SK-N-SH treated with all-trans-retinoic acid at 6 μM for 48 hours (cell line): ENCODE data around the gene CCND1.

Experiments
- ARNTL ChIP-seq: fragments of 450-650 bp; formaldehyde crosslinking; IDR thresholded peaks from 2 replicates; pipeline ENCODE4 v1.5.0; 2020; ENCODE audit warnings: low read depth, mild to moderate bottlenecking, moderate library complexity, borderline replicate concordance
- BACH2 ChIP-seq: fragments of 250-450 bp; sonication (Bioruptor Pico); IDR thresholded peaks from 2 replicates; pipeline ENCODE4 v1.9.0; 2021; ENCODE audit warnings: mild to moderate bottlenecking, borderline replicate concordance
- ISL1 ChIP-seq: fragments of 250-450 bp; sonication (Bioruptor Pico); IDR thresholded peaks from 2 replicates; pipeline ENCODE4 v2.1.2; 2022; ENCODE audit warnings: mild to moderate bottlenecking, moderate library complexity
- RARB ChIP-seq: fragments of 250-450 bp; sonication (Bioruptor Pico); IDR thresholded peaks from 2 replicates; pipeline ENCODE4 v1.8.0; 2021; ENCODE audit warnings: mild to moderate bottlenecking, moderate library complexity
- SNAI2 ChIP-seq: fragments of 250-450 bp; sonication (Bioruptor Pico); IDR thresholded peaks from 2 replicates; pipeline ENCODE4 v1.5.0; 2020; ENCODE audit warnings: mild to moderate bottlenecking, moderate library complexity
- TOX ChIP-seq: fragments of 250-450 bp; sonication (Bioruptor Pico); IDR thresholded peaks from 2 replicates; pipeline ENCODE4 v1.8.0; 2021; ENCODE audit warnings: mild to moderate bottlenecking, moderate library complexity, borderline replicate concordance
- ZFP30 ChIP-seq: fragments of 450-650 bp; formaldehyde crosslinking; IDR thresholded peaks from 2 replicates; pipeline ENCODE4 v1.5.0; 2022; ENCODE audit warnings: mild to moderate bottlenecking, moderate library complexity
- ZNF70 ChIP-seq: fragments of 450-650 bp; formaldehyde crosslinking; IDR thresholded peaks from 2 replicates; pipeline ENCODE4 v1.5.0; 2020; ENCODE audit warnings: mild to moderate bottlenecking, moderate library complexity
- TF ChIP-seq, protein P1 (sequence below): fragments of 250-450 bp; sonication (Bioruptor Pico); IDR thresholded peaks from 2 replicates; pipeline ENCODE4 v1.5.1; 2021; ENCODE audit warnings: mild to moderate bottlenecking, moderate library complexity
- TF ChIP-seq, protein P2 (sequence below): fragments of 250-450 bp; sonication (Bioruptor Pico); IDR thresholded peaks from 2 replicates; pipeline ENCODE4 v1.5.1; 2020; ENCODE audit warnings: low read depth, mild to moderate bottlenecking, moderate library complexity
- TF ChIP-seq, protein P3 (sequence below): fragments of 250-450 bp; sonication (Bioruptor Pico); IDR thresholded peaks from 2 replicates; pipeline ENCODE4 v1.8.0; 2020; ENCODE audit warnings: mild to moderate bottlenecking, moderate library complexity, borderline replicate concordance
- TF ChIP-seq, protein P4 (sequence below): fragments of 250-450 bp; sonication (Bioruptor Pico); IDR thresholded peaks from 2 replicates; pipeline ENCODE4 v1.5.0; 2020; ENCODE audit warnings: mild to moderate bottlenecking, moderate library complexity

DNA sequence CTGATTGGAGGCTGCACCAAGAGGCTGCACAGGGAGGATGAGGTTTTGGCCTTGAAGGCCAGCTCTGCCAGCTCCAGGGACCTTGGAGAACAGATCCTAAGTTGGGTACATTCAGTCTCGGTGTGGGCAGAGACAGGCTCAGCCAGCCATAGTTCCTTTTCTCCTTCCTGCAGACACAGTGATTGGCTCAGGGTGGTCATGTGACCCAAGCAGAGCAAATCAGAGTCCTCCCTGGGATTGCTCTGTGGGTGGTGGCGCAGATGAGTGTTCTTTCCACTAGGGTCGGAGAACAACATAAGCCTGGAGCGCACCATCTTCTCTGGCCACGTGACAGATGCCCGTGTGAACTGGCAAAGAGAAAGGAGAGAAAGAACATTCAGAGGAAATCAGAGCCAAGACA lies 47.1 kb upstream of the CCND1 start:
- TF ChIP-seq ISL1: no peak
- TF ChIP-seq, protein P1, sequence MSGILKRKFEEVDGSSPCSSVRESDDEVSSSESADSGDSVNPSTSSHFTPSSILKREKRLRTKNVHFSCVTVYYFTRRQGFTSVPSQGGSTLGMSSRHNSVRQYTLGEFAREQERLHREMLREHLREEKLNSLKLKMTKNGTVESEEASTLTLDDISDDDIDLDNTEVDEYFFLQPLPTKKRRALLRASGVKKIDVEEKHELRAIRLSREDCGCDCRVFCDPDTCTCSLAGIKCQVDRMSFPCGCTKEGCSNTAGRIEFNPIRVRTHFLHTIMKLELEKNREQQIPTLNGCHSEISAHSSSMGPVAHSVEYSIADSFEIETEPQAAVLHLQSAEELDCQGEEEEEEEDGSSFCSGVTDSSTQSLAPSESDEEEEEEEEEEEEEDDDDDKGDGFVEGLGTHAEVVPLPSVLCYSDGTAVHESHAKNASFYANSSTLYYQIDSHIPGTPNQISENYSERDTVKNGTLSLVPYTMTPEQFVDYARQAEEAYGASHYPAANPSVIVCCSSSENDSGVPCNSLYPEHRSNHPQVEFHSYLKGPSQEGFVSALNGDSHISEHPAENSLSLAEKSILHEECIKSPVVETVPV (CRISPR knock-in tag): no peak
- TF ChIP-seq, protein P2, sequence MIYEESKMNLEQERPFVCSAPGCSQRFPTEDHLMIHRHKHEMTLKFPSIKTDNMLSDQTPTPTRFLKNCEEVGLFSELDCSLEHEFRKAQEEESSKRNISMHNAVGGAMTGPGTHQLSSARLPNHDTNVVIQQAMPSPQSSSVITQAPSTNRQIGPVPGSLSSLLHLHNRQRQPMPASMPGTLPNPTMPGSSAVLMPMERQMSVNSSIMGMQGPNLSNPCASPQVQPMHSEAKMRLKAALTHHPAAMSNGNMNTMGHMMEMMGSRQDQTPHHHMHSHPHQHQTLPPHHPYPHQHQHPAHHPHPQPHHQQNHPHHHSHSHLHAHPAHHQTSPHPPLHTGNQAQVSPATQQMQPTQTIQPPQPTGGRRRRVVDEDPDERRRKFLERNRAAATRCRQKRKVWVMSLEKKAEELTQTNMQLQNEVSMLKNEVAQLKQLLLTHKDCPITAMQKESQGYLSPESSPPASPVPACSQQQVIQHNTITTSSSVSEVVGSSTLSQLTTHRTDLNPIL (CRISPR knock-in tag): no peak
- no peak for TF ChIP-seq ZFP30
- TF ChIP-seq TOX: no peak
- TF ChIP-seq, protein P3, sequence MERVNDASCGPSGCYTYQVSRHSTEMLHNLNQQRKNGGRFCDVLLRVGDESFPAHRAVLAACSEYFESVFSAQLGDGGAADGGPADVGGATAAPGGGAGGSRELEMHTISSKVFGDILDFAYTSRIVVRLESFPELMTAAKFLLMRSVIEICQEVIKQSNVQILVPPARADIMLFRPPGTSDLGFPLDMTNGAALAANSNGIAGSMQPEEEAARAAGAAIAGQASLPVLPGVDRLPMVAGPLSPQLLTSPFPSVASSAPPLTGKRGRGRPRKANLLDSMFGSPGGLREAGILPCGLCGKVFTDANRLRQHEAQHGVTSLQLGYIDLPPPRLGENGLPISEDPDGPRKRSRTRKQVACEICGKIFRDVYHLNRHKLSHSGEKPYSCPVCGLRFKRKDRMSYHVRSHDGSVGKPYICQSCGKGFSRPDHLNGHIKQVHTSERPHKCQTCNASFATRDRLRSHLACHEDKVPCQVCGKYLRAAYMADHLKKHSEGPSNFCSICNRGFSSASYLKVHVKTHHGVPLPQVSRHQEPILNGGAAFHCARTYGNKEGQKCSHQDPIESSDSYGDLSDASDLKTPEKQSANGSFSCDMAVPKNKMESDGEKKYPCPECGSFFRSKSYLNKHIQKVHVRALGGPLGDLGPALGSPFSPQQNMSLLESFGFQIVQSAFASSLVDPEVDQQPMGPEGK (CRISPR knock-in tag): no peak
- TF ChIP-seq SNAI2 (CRISPR knock-in tag): no peak
- TF ChIP-seq BACH2 (CRISPR knock-in tag): no peak
- TF ChIP-seq RARB (CRISPR knock-in tag): no peak
- no peak for TF ChIP-seq ARNTL (CRISPR knock-in tag)
- TF ChIP-seq ZNF70 (CRISPR knock-in tag): no peak
- TF ChIP-seq, protein P4, sequence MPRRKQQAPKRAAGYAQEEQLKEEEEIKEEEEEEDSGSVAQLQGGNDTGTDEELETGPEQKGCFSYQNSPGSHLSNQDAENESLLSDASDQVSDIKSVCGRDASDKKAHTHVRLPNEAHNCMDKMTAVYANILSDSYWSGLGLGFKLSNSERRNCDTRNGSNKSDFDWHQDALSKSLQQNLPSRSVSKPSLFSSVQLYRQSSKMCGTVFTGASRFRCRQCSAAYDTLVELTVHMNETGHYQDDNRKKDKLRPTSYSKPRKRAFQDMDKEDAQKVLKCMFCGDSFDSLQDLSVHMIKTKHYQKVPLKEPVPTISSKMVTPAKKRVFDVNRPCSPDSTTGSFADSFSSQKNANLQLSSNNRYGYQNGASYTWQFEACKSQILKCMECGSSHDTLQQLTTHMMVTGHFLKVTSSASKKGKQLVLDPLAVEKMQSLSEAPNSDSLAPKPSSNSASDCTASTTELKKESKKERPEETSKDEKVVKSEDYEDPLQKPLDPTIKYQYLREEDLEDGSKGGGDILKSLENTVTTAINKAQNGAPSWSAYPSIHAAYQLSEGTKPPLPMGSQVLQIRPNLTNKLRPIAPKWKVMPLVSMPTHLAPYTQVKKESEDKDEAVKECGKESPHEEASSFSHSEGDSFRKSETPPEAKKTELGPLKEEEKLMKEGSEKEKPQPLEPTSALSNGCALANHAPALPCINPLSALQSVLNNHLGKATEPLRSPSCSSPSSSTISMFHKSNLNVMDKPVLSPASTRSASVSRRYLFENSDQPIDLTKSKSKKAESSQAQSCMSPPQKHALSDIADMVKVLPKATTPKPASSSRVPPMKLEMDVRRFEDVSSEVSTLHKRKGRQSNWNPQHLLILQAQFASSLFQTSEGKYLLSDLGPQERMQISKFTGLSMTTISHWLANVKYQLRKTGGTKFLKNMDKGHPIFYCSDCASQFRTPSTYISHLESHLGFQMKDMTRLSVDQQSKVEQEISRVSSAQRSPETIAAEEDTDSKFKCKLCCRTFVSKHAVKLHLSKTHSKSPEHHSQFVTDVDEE (CRISPR knock-in tag): no peak
